SK-N-MC (cell line): ENCODE data around the gene RPL26.
A peak's percentile ranks its signal among the peaks of the same experiment; 100 is the strongest.
"Not testable (repeated sequence)": the region's sequence is repeated elsewhere in the genome, so short reads cannot be mapped to it uniquely, and the experiment has no call there.

ENCODE experiments used
- DNase-seq: peaks from one replicate; pipeline ENCODE4 v3.0.0-alpha.2; 2011; ENCODE audit warnings: low read depth, low spot score
- H3K27ac ChIP-seq: fragments of 200-600 bp; sonication (generic); 2 replicates; pipeline ENCODE4 v1.5.1; 2016; ENCODE audit warnings: mixed run types
- H3K36me3 ChIP-seq: fragments of 200-600 bp; sonication (generic); 2 replicates; pipeline ENCODE4 v1.6.1; 2017; ENCODE audit warnings: antibody characterized with exemption, low read length, mixed read lengths; ENCODE audit not compliant: insufficient read depth
- H3K4me3 ChIP-seq: fragments of 200-600 bp; sonication (generic); 2 replicates; pipeline ENCODE4 v1.5.1; 2016
- H3K9ac ChIP-seq: fragments of 200-600 bp; sonication (generic); 2 replicates; pipeline ENCODE4 v1.8.0; 2017; ENCODE audit warnings: mixed run types, mixed read lengths; ENCODE audit not compliant: insufficient read length
- H3K9me3 ChIP-seq: fragments of 200-600 bp; sonication (generic); 2 replicates; pipeline ENCODE4 v1.6.1; 2017; ENCODE audit warnings: low read depth, mild to moderate bottlenecking, antibody characterized with exemption, low read length, moderate library complexity, mixed read lengths
- EZH2 ChIP-seq: fragments of 200-600 bp; sonication (generic); IDR thresholded peaks from one replicate; pipeline ENCODE4 v1.6.1; 2017; ENCODE audit warnings: antibody characterized with exemption
- FOXP2 ChIP-seq: optimal IDR thresholded peaks from 2 replicates; pipeline ENCODE3; 2011; ENCODE audit warnings: mild to moderate bottlenecking, moderate library complexity; ENCODE audit not compliant: insufficient read depth; ENCODE audit errors: extremely low read length, control extremely low read depth
- POLR2AphosphoS5 ChIP-seq: IDR thresholded peaks from 2 replicates; pipeline ENCODE4 v1.6.1; 2012; ENCODE audit warnings: mild to moderate bottlenecking, low read depth, low read length, borderline replicate concordance

The RPL26 gene

GRCh38 chr17:8365143-8365542 lies 17.9 kb downstream of the RPL26 start:
- no peak overlapping the region for H3K4me3 ChIP-seq
- TF ChIP-seq POLR2AphosphoS5, result no peak
- no peak for TF ChIP-seq FOXP2
- no peak for TF ChIP-seq EZH2
- H3K9me3 ChIP-seq, result no peaks in the 10 kb centered on the region
- H3K9ac ChIP-seq, result no peak overlapping the region
- H3K27ac ChIP-seq, result no peak overlapping the region
- no peak for DNase-seq
- peaks cover 13% of the 10 kb centered on the region for H3K36me3 ChIP-seq

DNA sequence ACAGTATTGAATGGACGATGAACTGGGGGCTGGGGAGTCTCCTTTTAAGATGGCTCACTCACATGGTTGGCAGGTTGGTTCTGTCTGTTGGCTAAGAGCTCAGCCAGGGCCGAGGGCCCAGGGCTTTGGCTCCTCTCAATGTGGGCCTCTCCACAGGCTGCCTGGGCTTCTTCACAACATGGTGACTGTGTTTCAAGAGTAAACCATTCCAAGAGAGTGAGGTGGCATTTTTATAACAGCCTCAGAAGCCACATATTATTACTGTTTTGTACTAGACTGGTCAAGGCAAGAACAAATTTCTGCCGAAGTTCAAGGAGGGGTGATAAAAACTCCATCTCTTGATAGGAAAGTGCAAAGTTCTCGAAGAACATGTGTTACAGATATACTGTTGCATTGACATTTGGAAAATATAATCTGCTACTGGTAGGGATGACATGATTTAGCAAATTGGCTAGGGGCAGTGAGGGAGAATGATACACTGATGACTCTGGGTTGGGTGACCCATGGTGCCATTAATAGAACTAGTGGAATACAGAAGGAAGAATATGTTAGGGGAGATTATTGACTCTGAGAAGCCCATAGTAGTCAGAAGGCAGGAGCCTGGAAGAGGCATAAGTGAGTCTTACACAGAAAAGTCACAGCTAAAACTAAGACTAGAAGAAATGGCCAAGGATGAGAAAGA lies 20.2 kb downstream of the RPL26 start:
- TF ChIP-seq POLR2AphosphoS5 (no peak), EZH2 (no peak), FOXP2 (no peak)

GRCh38 chr17:8360751-8361150 lies 22.2 kb downstream of the RPL26 start:
- Histone ChIP-seq H3K27ac (no peak overlapping the region), H3K4me3 (no peak overlapping the region), H3K9ac (no peak overlapping the region), H3K9me3 (no peaks in the 10 kb centered on the region), H3K36me3 (no peaks in the 10 kb centered on the region)
- no peak for TF ChIP-seq POLR2AphosphoS5
- no peak for TF ChIP-seq EZH2
- no peak for TF ChIP-seq FOXP2
- DNase-seq, result no peak

More for the DNA sequence above, 20.2 kb downstream of the RPL26 start:
- H3K9me3 ChIP-seq, result no peaks in the 10 kb centered on the region
- H3K9ac ChIP-seq, result no peak overlapping the region
- H3K27ac ChIP-seq, result no peak overlapping the region
- H3K36me3 ChIP-seq, result no peaks in the 10 kb centered on the region
- no peak overlapping the region for H3K4me3 ChIP-seq
- no peak for DNase-seq

GRCh38 chr17:8360260-8360659 lies 22.7 kb downstream of the RPL26 start:
- no peak overlapping the region for H3K27ac ChIP-seq
- no peak for DNase-seq
- H3K9me3 ChIP-seq, result no peaks in the 10 kb centered on the region
- TF ChIP-seq POLR2AphosphoS5, result no peak
- TF ChIP-seq EZH2, result no peak
- no peak for TF ChIP-seq FOXP2
- no peak overlapping the region for H3K4me3 ChIP-seq
- no peaks in the 10 kb centered on the region for H3K36me3 ChIP-seq
- no peak overlapping the region for H3K9ac ChIP-seq

GRCh38 chr17:8359769-8360168 lies 23.2 kb downstream of the RPL26 start:
- DNase-seq, result no peak
- no peak overlapping the region for H3K9ac ChIP-seq
- H3K4me3 ChIP-seq, result no peak overlapping the region

DNA sequence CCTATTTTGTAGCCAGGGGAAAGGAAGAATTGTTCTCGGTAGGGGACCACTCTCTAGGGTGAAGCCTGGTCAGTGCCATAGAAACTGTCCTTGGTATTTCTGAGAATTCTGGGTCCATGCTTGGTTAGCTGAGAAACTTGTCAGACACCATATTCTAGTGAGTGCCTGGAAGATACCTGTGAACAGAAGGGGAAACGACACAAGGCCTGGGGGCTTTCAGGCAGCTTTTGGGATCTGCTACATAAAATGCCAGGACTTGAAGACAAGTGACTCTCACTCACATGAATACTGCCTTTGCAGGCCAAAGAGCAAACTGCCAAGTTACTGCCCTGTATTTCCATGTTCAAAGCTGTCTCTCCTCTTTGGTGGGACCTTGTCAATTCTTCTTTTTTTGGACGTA lies 25.1 kb downstream of the RPL26 start:
- TF ChIP-seq EZH2 (no peak), FOXP2 (no peak)
- Histone ChIP-seq H3K36me3 (no peaks in the 10 kb centered on the region), H3K9ac (no peak overlapping the region), H3K27ac (no peak overlapping the region), H3K4me3 (no peak overlapping the region), H3K9me3 (no peaks in the 10 kb centered on the region)
- DNase-seq, result no peak

More at GRCh38 chr17:8359769-8360168, 23.2 kb downstream of the RPL26 start:
- TF ChIP-seq FOXP2 (no peak), EZH2 (no peak)
- H3K27ac ChIP-seq, result no peak overlapping the region
- H3K9me3 ChIP-seq, result no peaks in the 10 kb centered on the region
- H3K36me3 ChIP-seq, result no peaks in the 10 kb centered on the region

- H3K4me3 ChIP-seq, result no peak overlapping the region
- DNase-seq, result no peak
- H3K9me3 ChIP-seq, result no peaks in the 10 kb centered on the region
Observed at GRCh38 chr17:8354236-8354635, 28.8 kb downstream of the RPL26 start.

DNA sequence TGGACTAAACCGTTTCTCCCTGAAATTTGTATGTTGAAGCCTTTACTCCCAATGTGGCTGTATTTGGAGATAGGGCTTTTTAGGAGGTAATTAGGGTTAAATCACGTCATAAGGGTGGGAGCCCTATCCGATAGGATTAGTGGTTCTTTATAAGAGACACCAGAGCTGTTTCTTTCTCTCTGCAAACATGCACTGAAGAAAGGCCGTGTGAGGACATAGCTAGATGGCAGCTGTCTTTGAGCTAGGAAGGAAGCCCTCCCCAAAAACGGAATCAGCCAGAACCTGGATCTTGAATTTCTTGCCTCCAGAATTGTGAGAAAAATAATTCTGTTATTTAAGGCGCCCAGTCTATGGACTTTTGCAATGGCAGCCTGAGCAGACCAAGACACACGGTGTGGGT lies 29.3 kb downstream of the RPL26 start:
- no peak overlapping the region for H3K27ac ChIP-seq
- H3K36me3 ChIP-seq, result no peaks in the 10 kb centered on the region
- no peak overlapping the region for H3K4me3 ChIP-seq
- no peak for DNase-seq
- H3K9ac ChIP-seq, result peak overlapping the region; percentile 26
- H3K9me3 ChIP-seq, result no peaks in the 10 kb centered on the region
- no peak for TF ChIP-seq POLR2AphosphoS5
- no peak for TF ChIP-seq EZH2
- TF ChIP-seq FOXP2, result no peak

More at GRCh38 chr17:8354236-8354635, 28.8 kb downstream of the RPL26 start:
- TF ChIP-seq EZH2, result no peak
- TF ChIP-seq POLR2AphosphoS5, result no peak
- TF ChIP-seq FOXP2, result no peak
- Histone ChIP-seq H3K9ac (peak overlapping the region; percentile 26), H3K36me3 (no peaks in the 10 kb centered on the region), H3K27ac (no peak overlapping the region)

DNA sequence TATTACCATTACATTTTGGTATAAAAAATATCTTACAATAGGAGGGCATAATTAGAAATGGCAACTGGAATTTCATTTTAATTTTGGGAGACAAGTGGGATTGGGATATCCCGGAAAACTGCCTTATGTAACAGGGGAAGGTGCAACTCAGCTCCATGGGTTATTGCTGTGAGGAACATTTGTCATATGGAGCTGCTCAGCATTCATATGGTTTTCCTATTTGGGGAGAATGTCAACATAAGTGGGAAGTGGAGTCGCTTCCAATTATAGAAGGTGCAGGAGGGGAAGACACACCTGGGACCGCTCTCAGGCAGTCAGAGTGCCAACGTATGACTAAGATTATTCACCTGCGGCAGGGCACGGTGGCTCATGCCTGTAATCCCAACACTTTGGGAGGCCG lies 32.7 kb downstream of the RPL26 start:
- no peaks in the 10 kb centered on the region for H3K36me3 ChIP-seq
- H3K27ac ChIP-seq, result no peak overlapping the region
- H3K9me3 ChIP-seq, result no peaks in the 10 kb centered on the region
- DNase-seq, result no peak
- no peak for TF ChIP-seq EZH2
- TF ChIP-seq POLR2AphosphoS5, result no peak
- TF ChIP-seq FOXP2, result no peak
- H3K9ac ChIP-seq, result no peak overlapping the region
- H3K4me3 ChIP-seq, result no peak overlapping the region

GRCh38 chr17:8347001-8347400 lies 36.0 kb downstream of the RPL26 start:
- not testable (repeated sequence) for H3K27ac ChIP-seq, H3K9me3 ChIP-seq

More at GRCh38 chr17:8347001-8347400, 36.0 kb downstream of the RPL26 start:
- H3K4me3 ChIP-seq, H3K36me3 ChIP-seq, DNase-seq, H3K9ac ChIP-seq: not testable (repeated sequence)
